Fibroblast of gingiva (primary cell): ENCODE results near the gene PTPDC1.
A peak's percentile ranks its signal among the peaks of the same experiment; 100 is the strongest.

Experiments used
- DNase-seq: peaks from one replicate; pipeline ENCODE4 v3.0.0-alpha.2; 2011; ENCODE audit warnings: low read depth

The PTPDC1 gene

DNA sequence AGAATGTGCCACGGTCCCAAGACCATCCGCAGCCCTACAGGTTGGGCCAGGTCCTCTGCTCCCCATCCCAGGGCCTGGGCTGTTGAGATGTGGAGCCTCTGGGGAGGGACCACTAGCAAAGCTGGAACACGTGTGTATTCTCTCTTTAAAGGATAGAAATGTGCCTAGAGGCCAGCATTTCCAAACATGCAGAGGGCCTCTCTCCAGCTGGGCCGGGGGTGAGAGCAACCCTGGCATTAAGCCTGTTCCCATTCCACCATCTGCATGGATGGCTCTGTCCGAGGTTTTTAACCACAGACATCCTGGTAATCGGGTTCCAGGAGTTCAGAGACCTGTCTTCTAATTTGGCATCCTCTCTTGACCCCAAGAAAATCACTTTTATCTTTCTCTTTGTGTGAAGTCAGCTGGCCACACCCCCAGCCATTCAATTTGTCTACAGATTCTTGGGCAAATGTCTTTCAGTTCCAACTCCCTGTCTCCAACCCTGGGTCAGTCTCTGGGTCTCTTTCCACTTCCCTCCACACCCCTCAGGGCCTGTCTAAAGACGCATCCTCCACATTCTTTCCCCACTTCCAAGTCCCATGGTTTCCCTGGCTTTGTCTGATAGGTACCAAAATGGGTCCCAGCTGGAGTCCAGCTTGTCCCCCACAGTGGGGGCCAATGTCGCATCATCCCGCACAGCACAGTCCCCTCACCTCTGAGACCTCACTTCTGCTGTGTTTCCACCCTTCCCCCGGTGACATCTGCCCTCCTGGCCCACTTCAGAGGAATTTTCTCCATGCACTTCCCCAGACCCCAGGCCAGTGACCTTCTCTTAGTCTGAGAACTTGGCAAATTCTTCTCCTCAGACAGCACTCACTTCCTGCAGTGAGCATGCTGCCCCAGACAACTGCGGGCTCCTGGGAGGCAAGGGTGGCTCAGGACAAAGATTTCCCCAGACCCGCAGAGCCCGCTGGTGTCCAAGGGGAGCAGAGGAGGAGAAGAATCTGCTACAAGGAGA, 56.8 kb downstream of the PTPDC1 start:
- peak; percentile 63 for DNase-seq

DNA sequence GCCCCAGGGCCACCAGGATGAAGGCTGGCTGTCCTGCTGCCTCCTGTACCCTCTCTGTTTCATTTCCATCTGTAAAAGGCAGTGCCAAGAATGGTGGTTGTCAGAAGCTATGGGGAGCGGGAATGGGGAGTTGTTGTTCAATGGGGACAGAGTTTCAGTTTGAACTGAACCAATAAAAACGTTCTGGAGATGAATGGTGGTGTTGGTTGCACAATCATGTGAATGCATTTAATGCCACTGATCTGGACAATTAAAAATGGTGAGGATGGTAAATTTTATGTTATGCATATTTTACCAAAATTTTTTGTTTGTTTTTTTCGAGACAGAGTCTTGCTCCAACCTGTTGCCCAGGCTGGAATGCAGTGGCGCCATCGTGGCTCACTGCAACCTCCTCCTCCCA, 58.1 kb downstream of the PTPDC1 start:
- DNase-seq = no peak

DNA sequence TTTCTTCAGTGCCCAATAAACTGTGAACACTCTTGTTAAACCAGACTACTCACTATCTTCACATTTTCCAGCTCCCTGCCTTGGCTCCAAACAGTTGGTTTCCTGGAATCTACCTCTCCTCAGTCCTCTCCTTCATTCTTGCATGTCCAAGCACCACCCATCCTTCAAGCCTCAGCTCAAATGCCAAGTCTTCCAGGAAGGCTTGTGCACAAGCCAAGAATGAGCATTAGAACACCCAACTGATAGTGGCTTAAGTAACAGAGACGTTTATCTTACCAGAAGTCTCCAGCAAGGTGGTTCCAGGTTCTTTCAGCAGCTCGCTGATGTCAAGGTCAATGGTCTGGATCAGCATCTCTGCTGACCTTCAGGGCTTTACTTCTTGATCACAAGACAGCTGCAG, 60.1 kb downstream of the PTPDC1 start:
- DNase-seq = peak; percentile 44

DNA sequence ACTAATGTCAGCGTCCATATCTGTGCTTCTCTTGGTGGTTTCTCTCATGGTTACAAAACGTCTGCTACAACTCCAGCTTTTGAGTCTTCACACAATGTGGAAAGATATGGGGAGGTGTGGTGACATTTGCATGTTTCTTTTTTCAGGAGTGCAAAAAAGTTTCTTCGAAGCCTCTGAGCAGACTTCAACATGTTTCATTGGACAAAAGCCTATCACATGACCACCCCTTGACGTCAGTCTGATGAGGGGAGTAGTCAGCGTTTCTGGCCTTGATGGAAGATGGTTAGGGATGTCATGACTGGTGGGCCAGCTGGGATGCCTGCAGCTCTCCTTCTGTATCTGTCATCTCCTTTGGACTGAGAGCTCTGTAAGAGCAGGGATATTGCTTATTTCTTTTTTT, 61.4 kb downstream of the PTPDC1 start:
- no peak for DNase-seq

DNA sequence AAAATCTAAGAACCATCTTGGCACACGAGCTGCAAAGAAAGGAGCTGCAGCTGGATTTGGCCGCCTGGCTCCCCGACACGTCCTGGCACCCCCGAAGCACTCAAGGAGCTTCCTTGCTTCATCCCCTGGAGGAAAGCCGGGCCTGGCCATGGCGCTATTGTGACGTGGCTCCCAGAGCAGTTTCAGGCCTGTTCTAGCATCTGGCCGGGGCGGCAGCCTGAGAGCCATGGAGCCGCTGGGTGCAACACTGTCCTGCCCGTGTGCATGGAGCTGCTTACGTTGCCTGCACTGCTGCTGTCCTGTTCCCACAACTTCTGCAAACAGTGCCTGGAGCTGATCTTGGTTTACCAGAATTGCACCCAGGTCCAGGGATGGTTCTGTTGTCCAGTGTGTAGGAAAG, 63.5 kb downstream of the PTPDC1 start:
- DNase-seq = no peak

DNA sequence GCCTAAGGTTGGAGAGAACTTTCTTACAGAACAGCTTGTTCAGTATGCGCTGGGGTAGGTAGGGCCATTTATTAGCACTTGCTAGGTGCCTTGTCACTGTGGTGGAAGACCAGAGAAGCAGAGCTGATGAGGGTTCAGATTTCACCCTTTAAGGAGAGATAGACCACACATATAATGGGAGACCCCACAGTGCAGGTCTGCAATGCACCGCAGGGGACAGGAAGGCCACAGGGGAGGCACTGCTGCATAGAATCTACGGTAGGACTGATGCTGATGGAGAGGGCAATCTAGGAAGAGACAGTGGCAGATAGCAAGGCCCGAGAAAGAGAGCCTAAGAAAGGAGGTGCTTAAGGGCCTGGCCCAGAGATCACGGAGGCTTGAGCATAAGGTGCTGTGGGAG, 64.2 kb downstream of the PTPDC1 start:
- DNase-seq = no peak

DNA sequence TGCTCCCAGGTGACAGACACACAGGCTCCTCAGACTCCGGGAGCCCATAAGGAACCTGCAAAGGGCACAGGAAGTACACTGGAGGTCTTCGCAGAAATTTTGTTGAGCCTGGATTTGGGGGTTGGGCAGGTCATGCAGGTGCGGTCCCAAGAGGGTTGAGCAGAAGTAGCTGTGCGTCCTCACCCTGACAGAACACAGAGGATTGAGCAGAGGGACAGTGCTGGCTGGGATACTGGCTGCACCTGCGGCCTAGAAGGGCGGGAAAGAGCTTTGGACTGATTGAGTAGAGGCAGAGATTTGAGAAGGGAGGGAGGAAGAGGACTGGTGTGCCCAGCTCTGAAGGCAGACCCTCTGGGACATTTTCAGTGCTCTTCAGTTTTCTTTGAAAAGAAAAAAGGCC, 65.4 kb downstream of the PTPDC1 start:
- DNase-seq = no peak

DNA sequence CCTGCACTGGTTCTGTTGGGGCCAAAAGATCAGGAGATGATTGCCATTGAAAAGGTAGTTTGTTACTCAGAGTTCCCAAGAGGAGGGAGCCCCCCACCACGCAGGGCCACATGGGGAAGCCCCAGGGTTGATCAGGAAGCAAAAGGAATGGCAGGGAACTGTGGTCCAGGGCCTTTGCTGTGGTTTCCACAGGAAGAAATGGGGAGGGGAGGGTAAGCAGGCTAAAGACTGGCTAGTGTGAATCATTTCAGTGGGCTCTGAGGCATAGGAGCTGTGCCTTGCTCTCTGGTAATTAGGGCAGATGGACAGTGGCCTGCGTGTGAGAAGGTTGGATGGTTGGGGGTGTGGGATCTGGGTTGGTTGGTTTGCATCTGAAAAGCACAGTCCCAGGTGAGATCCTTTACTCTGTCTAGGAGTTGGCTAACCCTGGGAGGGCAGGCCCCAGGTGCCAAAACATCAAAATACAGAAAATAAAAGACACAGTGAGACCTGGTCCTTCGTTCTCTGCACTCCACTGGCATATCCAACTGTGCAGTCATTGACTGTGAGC, 66.1 kb downstream of the PTPDC1 start:
- DNase-seq = no peak

DNA sequence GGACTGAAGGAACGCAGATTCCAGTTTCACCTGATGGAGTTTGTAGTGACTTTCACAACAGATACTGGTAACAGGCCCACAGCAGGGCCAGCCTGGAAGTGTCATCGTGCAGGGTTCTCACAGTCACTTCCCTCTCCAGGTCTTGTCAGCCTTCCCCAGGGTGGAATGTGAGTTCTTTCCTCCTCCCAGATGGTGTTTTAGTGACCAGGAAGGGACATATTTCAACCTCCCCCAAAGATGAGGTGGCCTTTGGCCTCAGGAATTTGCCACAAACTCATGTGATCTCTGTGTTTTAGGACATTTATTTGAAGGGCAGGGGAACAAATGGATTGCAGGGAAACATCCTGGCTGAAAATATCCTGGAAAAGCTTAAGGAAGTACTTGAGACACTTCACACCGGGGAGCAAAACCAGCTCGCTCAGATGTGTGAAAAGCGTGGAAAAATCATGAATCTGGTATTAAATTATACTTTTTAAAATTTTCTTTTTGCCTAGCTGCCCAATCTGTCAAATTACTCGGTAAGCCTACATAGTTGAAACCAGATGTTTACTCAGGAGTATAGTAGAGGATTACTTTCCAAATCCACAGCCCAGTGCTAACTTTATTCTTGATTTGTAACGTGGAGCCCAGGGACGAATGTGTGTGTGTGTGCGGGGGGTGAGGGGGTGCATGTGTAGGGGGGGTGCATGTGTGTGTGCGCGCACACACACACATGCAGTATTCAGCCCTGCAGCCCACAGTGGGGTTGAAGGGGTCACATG, 66.8 kb downstream of the PTPDC1 start:
- no peak for DNase-seq

DNA sequence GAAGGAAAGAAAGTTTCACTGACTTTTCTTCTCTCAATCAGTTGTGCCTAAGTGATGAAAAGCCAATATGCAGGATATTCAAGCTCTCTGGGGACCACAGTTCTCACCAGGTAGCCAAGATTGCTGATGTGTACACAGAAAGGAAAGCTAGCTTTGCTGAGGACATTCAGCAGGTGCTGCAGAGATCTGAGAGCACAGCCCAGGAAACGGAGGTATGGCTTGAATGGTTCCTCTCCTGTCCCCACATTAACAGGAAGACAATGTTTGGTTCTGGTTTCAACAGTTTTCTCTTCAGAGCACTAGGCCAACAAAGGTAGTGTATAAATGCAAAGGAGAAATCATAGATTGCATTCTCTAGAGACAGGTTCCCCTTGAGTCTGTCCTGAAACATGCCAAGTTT, 69.6 kb downstream of the PTPDC1 start:
- DNase-seq = no peak

DNA sequence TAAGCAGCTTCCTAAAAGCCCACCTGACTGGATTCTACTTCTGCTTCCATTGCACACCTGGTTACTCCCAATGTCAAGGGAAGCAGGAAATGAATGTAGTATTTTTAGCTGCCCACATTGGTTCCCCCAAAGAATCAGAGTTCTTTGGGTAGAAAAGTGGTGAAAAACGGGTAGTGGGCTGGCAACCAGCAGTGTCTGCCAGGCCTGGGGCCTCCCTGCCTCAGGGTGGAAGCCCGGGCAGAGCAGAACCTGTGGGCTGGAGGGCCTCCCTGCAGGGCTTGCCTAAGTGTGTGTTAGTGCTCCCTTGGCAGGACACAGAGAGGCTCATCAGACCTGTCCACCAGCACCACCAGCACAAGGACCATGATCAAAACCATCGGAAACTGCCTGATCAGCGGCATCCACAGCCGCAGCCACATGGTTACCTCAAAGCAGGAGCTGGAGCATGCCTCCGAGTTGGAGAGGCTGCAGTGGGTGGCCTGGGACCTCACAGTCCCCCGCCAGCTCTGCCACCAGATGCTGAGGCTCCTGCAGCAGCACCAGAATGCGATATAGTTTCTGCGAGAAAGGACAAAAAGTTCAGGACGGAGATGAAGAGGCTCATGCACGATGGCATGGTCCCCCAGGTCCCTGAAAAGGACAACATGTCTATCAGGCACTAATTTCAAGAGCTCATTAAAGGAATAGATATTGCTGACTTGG, 72.2 kb downstream of the PTPDC1 start:
- DNase-seq = no peak

DNA sequence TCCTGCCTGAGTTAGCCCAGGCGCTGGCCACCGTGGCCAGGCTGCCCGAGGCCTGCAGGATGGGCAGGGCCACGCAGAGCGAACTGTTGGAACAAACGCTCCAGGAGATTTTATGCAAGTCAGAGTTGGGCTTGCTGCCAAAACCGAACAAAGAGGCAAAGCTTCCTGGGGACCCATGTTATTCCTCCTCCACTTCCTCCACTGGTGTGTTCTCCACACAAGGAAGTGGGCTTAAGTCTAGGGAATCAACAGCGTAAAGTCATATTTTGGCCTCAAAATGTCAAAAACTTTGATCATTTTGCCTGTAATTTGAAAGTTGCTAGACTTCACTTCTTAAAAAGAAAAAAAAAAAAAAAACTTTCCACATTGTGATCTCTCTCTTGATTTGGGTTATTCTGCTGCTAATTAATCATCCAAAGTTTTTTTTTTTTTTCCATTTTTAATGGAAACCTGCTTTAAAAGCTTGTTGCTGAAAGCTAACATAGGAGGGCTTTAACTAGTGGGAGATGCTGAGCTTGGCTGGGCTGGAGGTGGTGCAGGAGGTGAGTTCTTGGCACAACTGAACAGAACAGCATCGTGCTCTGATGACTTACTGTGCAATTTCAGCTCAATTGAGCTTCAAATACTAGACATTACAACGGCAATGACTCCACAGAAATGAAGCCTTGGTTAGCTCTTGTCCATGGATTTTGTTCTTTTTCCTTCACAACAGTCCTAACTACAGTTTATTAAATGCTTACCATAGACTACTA, 73.0 kb downstream of the PTPDC1 start:
- DNase-seq = peak; percentile 61
